Measurements from ENCODE around the gene ELP2.
"Not testable (repeated sequence)": the region's sequence is repeated elsewhere in the genome, so short reads cannot be mapped to it uniquely, and the experiment has no call there.

The ELP2 gene, protein sequence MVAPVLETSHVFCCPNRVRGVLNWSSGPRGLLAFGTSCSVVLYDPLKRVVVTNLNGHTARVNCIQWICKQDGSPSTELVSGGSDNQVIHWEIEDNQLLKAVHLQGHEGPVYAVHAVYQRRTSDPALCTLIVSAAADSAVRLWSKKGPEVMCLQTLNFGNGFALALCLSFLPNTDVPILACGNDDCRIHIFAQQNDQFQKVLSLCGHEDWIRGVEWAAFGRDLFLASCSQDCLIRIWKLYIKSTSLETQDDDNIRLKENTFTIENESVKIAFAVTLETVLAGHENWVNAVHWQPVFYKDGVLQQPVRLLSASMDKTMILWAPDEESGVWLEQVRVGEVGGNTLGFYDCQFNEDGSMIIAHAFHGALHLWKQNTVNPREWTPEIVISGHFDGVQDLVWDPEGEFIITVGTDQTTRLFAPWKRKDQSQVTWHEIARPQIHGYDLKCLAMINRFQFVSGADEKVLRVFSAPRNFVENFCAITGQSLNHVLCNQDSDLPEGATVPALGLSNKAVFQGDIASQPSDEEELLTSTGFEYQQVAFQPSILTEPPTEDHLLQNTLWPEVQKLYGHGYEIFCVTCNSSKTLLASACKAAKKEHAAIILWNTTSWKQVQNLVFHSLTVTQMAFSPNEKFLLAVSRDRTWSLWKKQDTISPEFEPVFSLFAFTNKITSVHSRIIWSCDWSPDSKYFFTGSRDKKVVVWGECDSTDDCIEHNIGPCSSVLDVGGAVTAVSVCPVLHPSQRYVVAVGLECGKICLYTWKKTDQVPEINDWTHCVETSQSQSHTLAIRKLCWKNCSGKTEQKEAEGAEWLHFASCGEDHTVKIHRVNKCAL

DNA sequence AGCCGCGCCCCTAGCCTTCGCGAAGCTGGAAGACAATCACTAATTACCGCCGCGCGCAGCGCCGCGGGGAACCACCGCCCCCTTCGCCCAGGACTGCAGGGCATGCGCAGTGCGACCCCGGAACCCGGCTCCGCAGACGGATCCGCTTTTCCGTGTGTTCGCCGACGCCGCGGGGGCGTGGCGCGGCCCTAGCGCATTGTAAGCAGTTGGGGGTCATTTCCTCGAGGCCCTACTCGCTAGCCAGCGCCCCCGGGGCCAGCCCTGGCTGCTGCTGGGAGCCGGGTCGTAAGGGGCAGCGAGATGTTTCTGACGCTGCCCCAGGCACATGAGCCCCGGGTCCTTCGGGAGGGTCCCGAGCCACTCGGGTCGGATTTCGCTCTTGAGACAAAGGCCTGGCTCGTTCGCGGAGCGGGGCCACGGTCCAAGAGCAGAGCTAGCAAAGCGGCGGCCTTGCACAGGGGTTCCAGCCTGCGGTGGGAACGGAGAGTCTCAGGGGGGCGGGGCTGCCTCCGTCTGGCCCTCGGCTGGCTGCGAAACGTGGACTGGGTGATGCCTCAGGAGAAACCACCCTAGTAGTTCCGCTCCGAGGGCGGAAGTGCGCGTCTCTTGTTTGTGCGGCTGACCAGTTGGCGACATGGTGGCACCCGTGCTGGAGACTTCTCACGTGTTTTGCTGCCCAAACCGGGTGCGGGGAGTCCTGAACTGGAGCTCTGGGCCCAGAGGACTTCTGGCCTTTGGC is at the start of gene ELP2, which contains the start of gene SLC39A6:
TSS of gene ELP2 (plus strand) at position 600 of the 739 bp plus-strand sequence. CDS start at position 635, 35 bp downstream.
TSS of gene SLC39A6 (minus strand) at position 41 of the 739 bp plus-strand sequence. CDS start 2,333 bp downstream, outside the sequence.
- DNase-seq (ENCODE audit: low read depth in 2 of 2, low spot score in 1 of 2), result peak; percentile 91 to 96

DNA sequence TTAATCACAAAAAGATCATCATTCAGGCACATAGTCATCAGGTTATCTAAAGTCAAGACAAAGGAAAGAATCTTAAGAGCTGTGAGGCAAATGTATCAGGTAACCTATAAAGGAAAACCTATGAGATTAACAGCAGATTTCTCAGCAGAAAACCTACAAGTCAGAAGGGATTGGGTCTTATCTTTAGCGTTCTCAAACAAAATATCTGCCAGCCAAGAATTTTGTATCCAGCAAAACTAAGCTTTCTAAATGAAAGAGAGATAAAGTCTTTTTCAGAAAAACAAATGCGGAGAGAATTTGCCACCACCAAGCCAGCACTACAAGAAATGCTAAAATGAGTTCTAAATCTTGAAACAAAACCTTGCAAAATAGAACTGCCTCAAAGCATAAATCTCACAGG is 48.6 kb upstream of the ELP2 start:
- not testable (repeated sequence) for DNase-seq (ENCODE audit: low read depth in 2 of 2, low spot score in 1 of 2)

DNA sequence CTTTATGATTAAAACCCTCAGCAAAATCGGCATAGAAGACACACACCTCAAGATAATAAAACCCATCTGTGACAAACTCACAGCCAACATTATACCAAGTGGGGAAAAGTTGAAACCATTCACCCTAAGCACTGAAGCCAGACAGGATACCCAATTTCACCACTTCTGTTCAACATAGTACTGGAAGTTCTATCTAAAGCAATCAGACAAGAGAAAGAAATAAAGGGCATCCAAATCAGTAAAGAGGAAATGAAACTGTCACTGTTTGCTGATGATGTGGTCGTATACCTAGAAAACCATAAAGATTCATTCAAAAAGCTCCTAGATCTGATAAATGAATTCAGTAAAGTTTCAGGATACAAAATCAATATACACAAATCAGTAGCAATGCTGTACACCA is 46.0 kb upstream of the ELP2 start:
- no peak for DNase-seq (ENCODE audit: low read depth in 2 of 2, low spot score in 1 of 2)

DNA sequence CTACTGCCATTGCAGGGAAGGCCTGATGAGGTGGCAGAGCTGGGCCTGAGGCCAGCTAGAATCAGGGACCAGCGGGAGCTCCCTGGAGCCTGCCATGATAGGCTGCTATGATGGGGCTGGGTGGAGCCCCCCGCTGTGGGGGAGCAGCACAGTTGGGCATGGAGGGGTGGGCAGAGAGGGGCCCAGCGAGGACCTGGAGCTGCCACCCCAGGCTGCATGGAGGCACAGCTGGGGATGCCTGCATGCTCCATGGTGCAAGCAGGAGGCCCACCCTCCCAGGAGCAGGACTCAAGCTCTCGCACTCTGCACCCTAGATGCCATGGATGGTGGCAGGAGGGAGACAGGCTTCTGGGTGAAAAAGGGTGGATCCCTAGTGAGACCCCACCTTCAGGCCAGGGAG is 44.5 kb upstream of the ELP2 start:
- DNase-seq (ENCODE audit: low read depth in 2 of 2, low spot score in 1 of 2), result no peak

DNA sequence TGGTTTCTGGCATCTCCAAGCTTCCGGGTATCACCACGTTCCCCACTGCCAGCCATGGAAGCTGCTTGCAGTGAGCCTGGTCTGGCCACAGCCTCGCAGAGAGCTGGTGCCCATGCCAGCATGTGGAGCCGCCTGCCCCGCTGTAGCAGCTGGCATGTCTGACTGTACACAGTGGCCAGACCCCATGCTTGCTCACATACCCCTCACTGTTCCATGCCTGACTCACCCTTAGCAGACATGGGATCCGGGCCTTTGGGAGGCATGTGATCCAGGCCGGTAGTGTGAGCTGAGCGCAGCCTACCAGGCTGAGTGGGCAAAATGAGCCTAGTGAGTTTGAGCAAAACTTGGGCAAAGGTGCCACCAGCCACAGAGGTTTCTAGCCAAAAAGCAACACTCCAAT is 43.5 kb upstream of the ELP2 start:
- DNase-seq (ENCODE audit: low read depth in 2 of 2, low spot score in 1 of 2), result no peak

DNA sequence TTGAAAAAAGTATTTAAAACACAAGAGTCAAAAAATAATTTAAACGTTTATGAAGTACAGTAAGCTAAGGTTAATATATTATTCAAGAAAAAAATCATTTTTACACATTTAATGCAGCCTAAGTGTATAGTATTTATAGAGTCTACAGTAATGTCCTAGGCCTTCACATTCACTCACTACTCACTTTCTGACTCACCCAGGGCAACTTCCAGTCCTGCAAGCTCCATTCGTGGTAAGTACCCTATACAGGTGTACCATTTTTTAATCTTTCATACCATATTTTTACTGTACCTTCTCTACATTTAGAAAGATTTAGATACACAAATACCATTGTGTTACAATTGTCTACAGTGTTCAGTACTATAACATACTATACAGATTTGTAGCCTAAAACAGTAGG is 41.4 kb upstream of the ELP2 start:
- no peak for DNase-seq (ENCODE audit: low read depth in 2 of 2, low spot score in 1 of 2)

DNA sequence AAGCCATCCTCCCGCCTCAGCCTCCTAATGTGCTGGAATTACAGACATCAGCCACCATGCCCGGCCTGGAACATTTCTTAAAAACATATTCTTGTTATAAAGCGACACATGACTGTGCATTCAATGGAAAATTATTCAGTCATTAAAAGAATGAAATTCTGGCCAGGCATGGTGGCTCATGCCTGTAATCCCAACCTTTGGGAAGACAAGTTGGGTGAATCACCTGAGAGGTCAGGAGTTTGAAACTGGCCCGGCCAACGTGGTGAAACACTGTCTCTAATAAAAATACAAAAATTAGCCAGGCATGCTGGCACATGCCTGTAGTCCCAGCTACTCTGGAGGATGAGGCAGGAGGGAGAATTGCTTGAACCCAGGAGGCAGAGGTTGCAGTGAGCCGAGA is 40.7 kb upstream of the ELP2 start:
- DNase-seq (ENCODE audit: low read depth in 2 of 2, low spot score in 1 of 2), result no peak

DNA sequence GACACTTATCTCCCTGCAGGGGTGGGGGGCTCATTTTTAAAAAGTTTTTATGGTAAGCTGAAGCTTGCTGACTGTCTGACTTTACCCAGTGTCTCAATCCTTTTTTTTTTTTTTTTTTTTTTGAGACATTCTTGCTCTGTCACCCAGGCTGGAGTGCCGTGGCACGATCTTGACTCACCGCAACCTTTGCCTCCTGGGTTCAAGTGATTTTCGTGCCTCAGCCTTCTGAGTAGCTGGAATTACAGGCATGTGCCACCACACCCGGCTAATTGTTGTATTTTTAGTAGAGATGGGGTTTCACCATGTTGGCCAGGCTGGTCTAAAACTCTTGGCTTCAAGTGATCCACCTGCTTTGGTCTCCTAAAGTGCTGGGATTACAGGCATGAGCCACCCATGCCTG is 37.6 kb upstream of the ELP2 start:
- DNase-seq (ENCODE audit: low read depth in 2 of 2, low spot score in 1 of 2), result not testable (repeated sequence)

DNA sequence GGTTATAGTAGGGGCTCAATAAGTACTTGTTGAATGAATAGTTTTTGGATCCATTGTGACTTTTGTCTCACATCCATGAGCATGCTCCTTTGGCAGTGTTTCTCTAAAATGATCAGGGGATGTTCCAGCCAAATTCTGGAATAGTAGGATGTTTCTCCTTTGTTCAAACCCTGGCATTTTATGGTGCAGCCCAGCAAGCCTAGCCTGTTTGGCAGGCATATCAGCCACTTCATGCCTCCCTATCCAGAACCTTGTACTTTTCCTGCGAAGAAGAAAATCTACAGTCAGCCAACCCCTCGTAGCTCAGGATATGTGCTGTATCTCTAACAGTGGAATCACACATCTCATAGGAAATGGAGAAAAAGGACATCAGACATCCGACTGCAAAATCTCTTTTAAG is 35.3 kb upstream of the ELP2 start:
- DNase-seq (ENCODE audit: low read depth in 2 of 2, low spot score in 1 of 2), result no peak

DNA sequence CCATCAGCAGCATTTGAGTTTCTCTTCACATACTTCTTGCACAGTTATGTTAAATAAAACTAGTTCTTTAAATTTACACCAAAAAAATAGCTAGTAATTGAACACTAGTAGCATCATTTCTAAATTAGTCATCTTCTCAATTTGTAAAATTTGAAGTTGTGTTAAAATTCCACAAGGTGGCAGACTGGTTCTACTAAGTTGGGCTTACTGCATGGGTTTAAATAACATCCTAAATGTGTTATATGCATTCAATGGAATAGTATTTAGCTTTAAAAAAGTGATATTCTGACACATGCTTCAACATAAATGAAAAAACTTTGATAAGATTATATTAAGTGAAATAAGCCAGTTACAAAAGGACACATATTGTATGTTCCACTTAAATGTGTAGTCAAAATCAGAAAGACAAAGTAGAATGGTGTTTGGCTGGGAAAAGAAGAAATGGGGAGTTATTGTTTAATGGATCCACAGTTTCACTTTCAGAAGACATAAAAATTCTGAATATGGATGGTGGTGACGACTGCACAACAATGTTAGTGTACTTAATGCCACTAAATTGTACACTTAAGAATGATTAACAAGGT is 33.7 kb upstream of the ELP2 start:
- no peak for DNase-seq (ENCODE audit: low read depth in 2 of 2, low spot score in 1 of 2)

DNA sequence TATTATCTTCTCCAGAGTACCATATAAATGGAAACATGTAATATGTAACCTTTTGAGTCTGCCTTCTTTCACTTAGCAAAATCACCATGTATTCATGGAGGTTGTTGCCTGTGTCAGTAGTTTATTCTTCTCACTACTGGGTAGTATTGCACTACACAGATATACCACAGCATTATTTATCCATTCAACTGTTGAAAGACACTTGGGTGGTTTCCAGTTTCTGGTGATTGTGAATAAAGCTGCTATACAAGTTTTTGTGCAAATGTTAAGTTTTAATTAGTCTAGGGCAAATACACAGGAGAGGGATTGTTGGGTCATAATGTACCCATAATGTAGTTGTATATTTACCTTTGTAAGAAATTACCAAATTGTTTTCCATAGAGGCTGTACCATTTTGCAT is 32.7 kb upstream of the ELP2 start:
- DNase-seq (ENCODE audit: low read depth in 2 of 2, low spot score in 1 of 2), result no peak

DNA sequence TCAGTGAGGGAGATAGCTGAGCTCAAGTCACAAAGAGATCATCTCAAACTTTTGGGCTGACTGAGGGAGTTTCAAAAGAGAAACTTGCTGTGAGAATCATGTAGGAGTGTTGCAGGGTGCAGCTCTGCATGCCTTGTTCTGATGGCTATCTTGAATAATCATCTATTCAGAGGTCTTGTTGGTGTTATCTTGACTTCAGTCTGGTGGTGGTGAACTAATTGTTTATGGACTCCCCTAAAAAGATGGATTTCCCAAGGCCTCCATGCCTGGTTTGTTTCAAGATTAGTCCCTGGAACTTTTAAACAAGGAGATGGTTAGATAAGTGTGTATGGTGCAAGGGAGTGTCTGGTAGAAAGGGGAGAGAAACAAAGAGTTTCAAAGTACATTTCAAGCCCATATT is 30.4 kb upstream of the ELP2 start:
- no peak for DNase-seq (ENCODE audit: low read depth in 2 of 2, low spot score in 1 of 2)

DNA sequence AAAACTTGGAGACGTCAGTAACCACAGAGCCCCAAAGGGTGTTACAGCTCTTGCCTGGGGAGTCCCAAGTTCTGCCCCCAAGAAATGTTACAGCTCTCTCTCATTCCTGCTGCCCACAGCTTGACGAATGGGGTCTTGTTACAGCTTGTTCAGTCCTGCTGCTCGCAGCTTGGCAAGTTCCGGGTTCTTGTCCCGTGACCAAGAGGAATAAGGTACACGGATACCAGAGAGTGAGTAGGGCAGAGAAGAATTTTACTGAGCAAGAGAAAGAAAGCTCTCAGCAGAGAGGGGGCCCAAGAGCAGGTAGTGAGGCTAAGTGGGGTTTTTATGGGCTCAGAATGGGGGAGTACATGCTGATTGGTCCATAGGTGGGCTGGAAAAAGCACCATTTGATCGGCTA is 27.8 kb upstream of the ELP2 start:
- DNase-seq (ENCODE audit: low read depth in 2 of 2, low spot score in 1 of 2), result no peak

DNA sequence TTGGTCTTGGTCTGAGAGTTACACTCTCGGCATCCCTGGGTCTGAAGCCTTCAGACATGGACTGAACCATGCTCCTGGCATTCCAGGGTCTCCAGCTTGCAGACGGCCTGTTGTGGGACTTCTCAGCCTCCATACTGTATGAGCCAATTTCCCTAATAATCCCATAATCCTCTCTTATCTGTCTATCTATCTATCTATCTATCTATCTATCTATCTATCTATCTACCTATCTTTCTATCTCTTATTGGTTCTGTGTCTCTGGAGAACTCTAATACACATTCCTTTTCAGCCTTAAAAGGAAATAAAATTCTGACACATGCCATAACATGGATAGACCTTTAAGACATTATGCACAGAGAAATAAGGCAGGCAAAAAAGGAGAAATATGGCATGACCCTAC is 24.9 kb upstream of the ELP2 start:
- no peak for DNase-seq (ENCODE audit: low read depth in 2 of 2, low spot score in 1 of 2)

DNA sequence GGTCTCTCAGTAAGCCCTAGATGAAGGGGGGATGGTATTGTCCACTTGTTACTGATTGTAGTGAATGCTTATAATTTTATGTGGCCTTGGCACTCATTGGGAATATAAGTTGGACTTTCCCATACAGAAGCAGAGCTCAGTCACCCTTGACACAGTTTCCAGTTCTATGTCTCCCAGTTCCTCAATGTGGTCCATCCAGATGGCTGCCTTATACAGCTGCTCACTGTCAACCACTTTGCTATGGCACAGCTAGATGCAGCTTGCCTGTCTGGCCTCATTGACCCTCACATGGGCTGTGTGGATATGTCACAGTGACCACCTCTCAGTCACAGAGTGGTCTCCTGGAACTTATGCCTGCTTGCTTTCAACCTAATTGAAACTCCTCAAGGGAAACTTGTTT is 22.2 kb upstream of the ELP2 start:
- no peak for DNase-seq (ENCODE audit: low read depth in 2 of 2, low spot score in 1 of 2)

DNA sequence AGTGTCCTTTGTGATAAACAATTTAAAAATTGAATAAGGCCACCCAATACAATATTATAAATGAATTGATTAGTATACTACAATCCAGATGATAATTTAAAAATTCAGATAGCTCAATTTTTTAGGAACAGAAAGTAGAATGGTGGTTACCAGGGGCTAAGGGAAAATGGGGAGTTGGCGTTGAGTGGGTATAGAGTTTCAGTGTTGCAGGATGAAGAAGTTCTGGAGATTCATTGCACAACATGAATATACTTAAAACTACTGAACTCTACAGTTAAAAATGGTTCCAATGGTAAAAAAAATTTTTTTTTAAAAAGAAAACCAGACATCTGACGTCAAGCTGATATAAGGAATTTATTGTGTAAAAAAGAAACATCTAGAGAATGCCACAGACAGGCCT is 21.5 kb upstream of the ELP2 start:
- DNase-seq (ENCODE audit: low read depth in 2 of 2, low spot score in 1 of 2), result no peak

DNA sequence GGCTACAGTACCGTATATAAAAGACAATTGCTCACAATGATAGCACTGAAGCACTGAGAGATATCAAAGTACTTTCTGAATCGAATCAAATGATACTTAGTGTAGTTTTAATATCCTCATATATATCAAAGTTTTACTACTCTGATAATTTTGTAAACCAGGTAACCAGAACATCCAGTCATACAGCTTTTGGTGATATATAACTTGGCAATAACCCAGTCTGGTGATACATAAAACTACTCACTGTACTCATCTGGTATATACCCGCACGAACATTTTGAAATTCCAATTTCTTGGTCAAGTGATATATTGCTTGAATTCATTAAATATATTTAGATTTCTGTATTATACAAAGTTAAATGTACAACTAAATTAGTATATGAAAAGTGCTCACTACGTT is 21.1 kb upstream of the ELP2 start:
- no peak for DNase-seq (ENCODE audit: low read depth in 2 of 2, low spot score in 1 of 2)

DNA sequence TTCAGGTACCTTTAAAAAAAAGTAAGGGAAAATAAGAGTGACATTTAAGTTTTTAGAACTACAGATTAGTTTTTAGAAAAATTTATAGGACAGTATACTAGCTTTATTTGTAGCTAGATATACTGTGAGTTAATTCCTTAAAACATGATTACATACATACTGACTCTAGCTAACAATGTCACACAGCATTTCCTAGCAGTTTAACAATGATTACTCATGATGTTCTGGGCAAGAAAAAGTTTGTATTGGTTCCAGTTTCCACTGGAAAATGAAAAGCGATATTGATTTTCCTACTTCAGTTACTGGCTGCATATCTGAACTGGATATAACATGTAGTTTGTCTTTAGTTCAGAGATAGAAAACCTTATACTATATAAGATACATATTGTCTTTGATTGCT is 20.0 kb upstream of the ELP2 start:
- DNase-seq (ENCODE audit: low read depth in 2 of 2, low spot score in 1 of 2), result no peak

DNA sequence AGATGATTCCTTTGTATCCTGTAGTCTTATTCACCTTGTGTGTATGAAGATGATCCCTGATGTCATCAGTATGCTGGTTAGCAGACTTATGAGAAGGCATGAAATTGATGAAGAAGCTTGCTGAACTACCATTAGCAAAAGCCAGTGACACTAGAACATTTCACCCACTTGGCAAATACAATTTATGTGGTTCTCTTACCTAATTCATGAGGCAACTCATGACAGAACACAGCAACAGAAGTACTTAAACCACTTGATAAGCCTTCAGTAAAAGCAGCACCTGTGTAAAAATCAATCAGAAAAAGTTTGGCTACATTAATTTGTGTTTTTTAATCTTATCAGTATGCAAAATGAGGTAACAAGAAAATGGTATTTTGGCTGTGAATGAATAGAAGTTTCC is 17.4 kb upstream of the ELP2 start:
- no peak for DNase-seq (ENCODE audit: low read depth in 2 of 2, low spot score in 1 of 2)

DNA sequence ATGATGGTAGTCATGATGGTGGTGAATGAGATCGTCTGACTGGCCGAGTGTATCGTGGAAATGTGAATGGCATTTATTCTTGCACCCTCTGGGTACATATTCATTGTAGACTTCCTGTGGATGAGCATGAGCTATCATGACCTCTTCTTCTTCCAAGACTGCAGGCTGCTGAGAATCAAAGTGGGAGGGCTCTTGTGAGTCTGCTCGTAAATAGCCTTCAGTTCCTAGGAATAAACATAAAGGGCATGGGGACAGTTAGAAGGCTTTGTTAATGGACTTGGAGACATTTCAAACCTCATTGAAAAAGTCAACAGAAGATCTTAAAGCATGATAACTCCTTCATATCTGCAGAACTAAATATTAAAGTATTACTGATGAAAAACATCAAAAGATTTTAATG is 15.4 kb upstream of the ELP2 start:
- no peak for DNase-seq (ENCODE audit: low read depth in 2 of 2, low spot score in 1 of 2)

DNA sequence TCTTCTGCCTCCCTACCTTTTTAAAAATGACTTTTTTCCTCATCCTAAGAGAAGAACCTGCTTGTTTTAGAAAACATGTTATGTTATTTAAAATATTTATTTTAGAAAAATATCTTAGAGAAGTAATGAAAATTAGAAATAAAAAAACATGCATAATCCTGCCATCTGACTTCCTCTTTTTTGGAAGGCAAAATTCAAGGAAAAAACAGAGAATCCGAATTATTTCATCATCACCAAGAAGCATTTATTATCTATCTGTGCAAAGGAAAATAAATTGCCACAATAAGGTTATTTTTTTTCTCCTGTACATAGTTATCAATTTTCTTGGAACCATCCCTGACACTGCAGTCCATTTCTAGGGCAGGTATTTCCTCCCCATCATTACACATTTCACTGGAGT is 15.0 kb upstream of the ELP2 start:
- DNase-seq (ENCODE audit: low read depth in 2 of 2, low spot score in 1 of 2), result no peak
